GM21576 (cell line): ENCODE data around the gene KRT17.
A peak's percentile ranks its signal among the peaks of the same experiment; 100 is the strongest.
"Not testable (repeated sequence)": the region's sequence is repeated elsewhere in the genome, so short reads cannot be mapped to it uniquely, and the experiment has no call there.

Experiments
- ATAC-seq: cut with Tn5 transposase; IDR thresholded peaks from one replicate; pipeline ENCODE4 v1.9.1; 2021; ENCODE audit warnings: mild to moderate bottlenecking, moderate library complexity; ENCODE audit not compliant: unreplicated experiment

Gene KRT17

GRCh38 chr17:41654678-41655607, 30.6 kb upstream of the KRT17 start:
- no peak for ATAC-seq

GRCh38 chr17:41653892-41654677, 29.7 kb upstream of the KRT17 start:
- ATAC-seq, result no peak

- no peak for ATAC-seq
Observed at GRCh38 chr17:41653421-41653820, 29.0 kb upstream of the KRT17 start.

GRCh38 chr17:41652461-41652970, 28.1 kb upstream of the KRT17 start:
- ATAC-seq, result no peak

GRCh38 chr17:41651625-41652460, 27.5 kb upstream of the KRT17 start:
- no peak for ATAC-seq

GRCh38 chr17:41650794-41651624, 26.6 kb upstream of the KRT17 start:
- no peak for ATAC-seq

GRCh38 chr17:41649923-41650519, 25.6 kb upstream of the KRT17 start:
- ATAC-seq, result no peak

GRCh38 chr17:41648411-41649195, 24.2 kb upstream of the KRT17 start:
- ATAC-seq, result peak; percentile 64

GRCh38 chr17:41647940-41648410, 23.6 kb upstream of the KRT17 start:
- ATAC-seq, result no peak

GRCh38 chr17:41647038-41647813, 22.9 kb upstream of the KRT17 start:
- ATAC-seq, result no peak

- no peak for ATAC-seq
Observed at GRCh38 chr17:41642252-41643156, 18.1 kb upstream of the KRT17 start.

- ATAC-seq, result not testable (repeated sequence)
Observed at GRCh38 chr17:41640596-41640995, 16.2 kb upstream of the KRT17 start.

GRCh38 chr17:41639492-41640473, 15.4 kb upstream of the KRT17 start:
- ATAC-seq, result no peak

- no peak for ATAC-seq
Observed at GRCh38 chr17:41638941-41639340, 14.6 kb upstream of the KRT17 start.

GRCh38 chr17:41638194-41638593, 13.8 kb upstream of the KRT17 start:
- ATAC-seq, result no peak

- no peak for ATAC-seq
Observed at GRCh38 chr17:41636652-41637051, 12.3 kb upstream of the KRT17 start.
